ENCODE results near the gene MED27.

The MED27 gene

DNA sequence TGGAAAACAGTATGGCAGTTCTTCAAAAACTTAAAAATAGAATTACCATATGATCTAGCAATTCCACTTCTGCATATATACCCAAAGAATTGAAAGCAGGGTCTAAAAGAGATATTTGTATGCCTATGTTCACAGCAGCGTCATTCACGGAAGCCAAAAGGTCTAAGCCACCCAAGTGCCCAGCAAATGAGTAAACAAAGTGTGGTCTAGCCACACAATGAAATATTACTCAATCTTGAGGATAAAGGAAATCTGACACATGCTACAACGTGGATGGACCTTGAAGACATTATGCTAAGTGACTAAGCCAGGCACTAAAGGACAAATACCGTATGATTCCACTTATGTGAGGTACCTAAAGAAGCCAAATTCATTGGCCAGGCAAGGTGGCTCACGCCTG lies 11.1 kb upstream of the MED27 start:
- no peaks in the 10 kb centered on the region for H3K4me1 ChIP-seq (ENCODE audit: insufficient read depth, low read length, poor library complexity, severe bottlenecking)
- H3K4me2 ChIP-seq (ENCODE audit: low read depth, low read length, poor library complexity, severe bottlenecking) = no peak overlapping the region
- TF ChIP-seq, protein P1, sequence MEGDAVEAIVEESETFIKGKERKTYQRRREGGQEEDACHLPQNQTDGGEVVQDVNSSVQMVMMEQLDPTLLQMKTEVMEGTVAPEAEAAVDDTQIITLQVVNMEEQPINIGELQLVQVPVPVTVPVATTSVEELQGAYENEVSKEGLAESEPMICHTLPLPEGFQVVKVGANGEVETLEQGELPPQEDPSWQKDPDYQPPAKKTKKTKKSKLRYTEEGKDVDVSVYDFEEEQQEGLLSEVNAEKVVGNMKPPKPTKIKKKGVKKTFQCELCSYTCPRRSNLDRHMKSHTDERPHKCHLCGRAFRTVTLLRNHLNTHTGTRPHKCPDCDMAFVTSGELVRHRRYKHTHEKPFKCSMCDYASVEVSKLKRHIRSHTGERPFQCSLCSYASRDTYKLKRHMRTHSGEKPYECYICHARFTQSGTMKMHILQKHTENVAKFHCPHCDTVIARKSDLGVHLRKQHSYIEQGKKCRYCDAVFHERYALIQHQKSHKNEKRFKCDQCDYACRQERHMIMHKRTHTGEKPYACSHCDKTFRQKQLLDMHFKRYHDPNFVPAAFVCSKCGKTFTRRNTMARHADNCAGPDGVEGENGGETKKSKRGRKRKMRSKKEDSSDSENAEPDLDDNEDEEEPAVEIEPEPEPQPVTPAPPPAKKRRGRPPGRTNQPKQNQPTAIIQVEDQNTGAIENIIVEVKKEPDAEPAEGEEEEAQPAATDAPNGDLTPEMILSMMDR (conservative IDR thresholded peaks at IDR 0.05; ENCODE audit: low read length) = no peak
- no peak for TF ChIP-seq EZH2phosphoT487 (IDR thresholded peaks at IDR 0.05; ENCODE audit: borderline replicate concordance)
- H3K27me3 ChIP-seq (ENCODE audit: insufficient read depth, low read length, poor library complexity, severe bottlenecking) = no peaks in the 10 kb centered on the region
- H3K4me3 ChIP-seq (ENCODE audit: low read length, poor library complexity, severe bottlenecking) = no peak overlapping the region
- no peaks in the 10 kb centered on the region for H4K20me1 ChIP-seq (ENCODE audit: insufficient read depth, low read length, poor library complexity, severe bottlenecking)
- no peak overlapping the region for H3K9ac ChIP-seq (ENCODE audit: low read depth, low read length, poor library complexity, severe bottlenecking)
- H3K9me2 ChIP-seq (replicated peaks; ENCODE audit: low read depth, low read length) = no peaks in the 10 kb centered on the region
- H3K9me3 ChIP-seq (ENCODE audit: insufficient read depth, low read depth, low read length) = no peaks in the 10 kb centered on the region
- no peak overlapping the region for H2AFZ ChIP-seq (ENCODE audit: low read length)
- H3F3A ChIP-seq (ENCODE audit: low read depth) = no peaks in the 10 kb centered on the region
- no peaks in the 10 kb centered on the region for H3K36me3 ChIP-seq (ENCODE audit: insufficient read depth, low read length)
- no peaks in the 10 kb centered on the region for H3K79me2 ChIP-seq (ENCODE audit: insufficient read depth, low read length)

DNA sequence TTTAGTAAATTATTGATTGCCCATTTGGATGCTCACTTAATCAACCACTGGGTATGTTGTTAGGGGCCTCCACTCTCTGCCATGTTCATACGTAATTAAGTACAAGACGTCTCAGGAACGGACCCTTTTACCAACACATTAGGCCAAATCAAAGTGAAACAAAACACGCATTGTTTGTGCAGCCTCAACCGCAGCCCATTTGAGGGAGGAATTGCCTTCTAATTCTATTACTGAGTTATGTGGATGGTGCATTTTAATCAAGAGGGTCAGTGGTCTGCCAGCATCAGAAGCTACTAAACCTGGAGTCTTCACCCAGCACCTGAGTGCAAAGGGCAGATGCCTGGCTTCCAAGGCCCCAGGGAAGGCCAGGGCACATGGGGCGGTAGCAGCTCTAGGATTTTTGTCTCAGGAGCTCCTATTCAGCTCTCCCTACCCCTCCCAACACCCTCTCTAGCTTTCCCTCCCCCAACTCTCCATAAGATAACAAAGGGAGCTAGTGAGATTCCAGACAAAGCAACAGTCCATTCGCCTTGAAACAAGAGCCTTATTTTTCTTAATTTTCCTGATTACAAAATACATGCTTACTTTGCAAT lies 7.9 kb upstream of the MED27 start:
- Histone ChIP-seq H3K36me3 (ENCODE audit: insufficient read depth, low read length) (no peaks in the 10 kb centered on the region), H3K9me2 (replicated peaks; ENCODE audit: low read depth, low read length) (no peaks in the 10 kb centered on the region), H3K79me2 (ENCODE audit: insufficient read depth, low read length) (no peaks in the 10 kb centered on the region), H3F3A (ENCODE audit: low read depth) (no peaks in the 10 kb centered on the region), H3K9ac (ENCODE audit: low read depth, low read length, poor library complexity, severe bottlenecking) (no peak overlapping the region), H3K27me3 (ENCODE audit: insufficient read depth, low read length, poor library complexity, severe bottlenecking) (no peaks in the 10 kb centered on the region), H3K4me2 (ENCODE audit: low read depth, low read length, poor library complexity, severe bottlenecking) (no peak overlapping the region), H3K9me3 (ENCODE audit: insufficient read depth, low read depth, low read length) (no peaks in the 10 kb centered on the region), H3K4me3 (ENCODE audit: low read length, poor library complexity, severe bottlenecking) (no peak overlapping the region), H2AFZ (ENCODE audit: low read length) (no peak overlapping the region), H4K20me1 (ENCODE audit: insufficient read depth, low read length, poor library complexity, severe bottlenecking) (no peaks in the 10 kb centered on the region), H3K4me1 (ENCODE audit: insufficient read depth, low read length, poor library complexity, severe bottlenecking) (peaks cover 4% of the 10 kb centered on the region)
- TF ChIP-seq, protein P1 (conservative IDR thresholded peaks at IDR 0.05; ENCODE audit: low read length) = no peak

DNA sequence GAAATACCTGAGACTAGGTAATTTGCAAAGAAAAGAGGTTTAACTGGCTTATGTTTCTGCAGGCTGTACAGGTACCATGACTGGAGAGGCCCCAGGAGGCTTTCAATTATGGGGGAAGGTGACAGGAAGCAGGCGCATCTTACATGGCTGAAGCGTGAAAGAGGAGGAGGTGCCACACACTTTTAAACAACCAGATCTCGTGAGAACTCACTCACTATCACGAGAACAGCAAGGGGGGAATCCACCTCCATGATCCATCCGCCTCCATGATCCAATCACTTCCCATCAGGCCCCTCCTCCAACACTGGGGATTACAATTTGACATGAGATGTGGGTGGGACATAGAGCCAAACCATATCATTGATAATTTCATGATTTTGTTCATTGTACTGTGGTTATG lies 2.5 kb upstream of the MED27 start:
- Histone ChIP-seq H3K9me2 (replicated peaks; ENCODE audit: low read depth, low read length) (no peaks in the 10 kb centered on the region), H2AFZ (ENCODE audit: low read length) (no peak overlapping the region), H3F3A (ENCODE audit: low read depth) (no peaks in the 10 kb centered on the region), H3K9me3 (ENCODE audit: insufficient read depth, low read depth, low read length) (no peaks in the 10 kb centered on the region), H4K20me1 (ENCODE audit: insufficient read depth, low read length, poor library complexity, severe bottlenecking) (peaks cover 5% of the 10 kb centered on the region), H3K27me3 (ENCODE audit: insufficient read depth, low read length, poor library complexity, severe bottlenecking) (no peaks in the 10 kb centered on the region), H3K4me3 (ENCODE audit: low read length, poor library complexity, severe bottlenecking) (no peak overlapping the region), H3K4me2 (ENCODE audit: low read depth, low read length, poor library complexity, severe bottlenecking) (no peak overlapping the region), H3K79me2 (ENCODE audit: insufficient read depth, low read length) (peaks cover 25% of the 10 kb centered on the region), H3K36me3 (ENCODE audit: insufficient read depth, low read length) (no peaks in the 10 kb centered on the region), H3K9ac (ENCODE audit: low read depth, low read length, poor library complexity, severe bottlenecking) (no peak overlapping the region), H3K4me1 (ENCODE audit: insufficient read depth, low read length, poor library complexity, severe bottlenecking) (peaks cover 29% of the 10 kb centered on the region)
- TF ChIP-seq EZH2phosphoT487 (IDR thresholded peaks at IDR 0.05; ENCODE audit: borderline replicate concordance) = no peak
- TF ChIP-seq, protein P1 (conservative IDR thresholded peaks at IDR 0.05; ENCODE audit: low read length) = no peak
